ENCODE results near the gene VCAM1. TPM values are rescaled to one million over a fixed set of nuclear protein-coding genes. Genes with fewer than 3 reads are reported as not detected.

The VCAM1 gene
- total RNA-seq, 1 donor from 2014 or later, result 37.0 TPM

- Mint-ChIP-seq H3K4me3 (no peak overlapping the region), H3K36me3 (peaks cover 13% of the 10 kb centered on the region), H3K27me3 (peaks cover 3% of the 10 kb centered on the region), H3K27ac (no peak overlapping the region), H3K9me3 (no peaks in the 10 kb centered on the region), H3K4me1 (ENCODE audit: unreplicated experiment) (peaks cover 10% of the 10 kb centered on the region)
- TF ChIP-seq CTCF (conservative IDR thresholded peaks at IDR 0.05), result no peak
- no peak for DNase-seq (ENCODE audit: extremely low spot score, unreplicated experiment)
Measured at GRCh38 chr1:100724281-100724680, 4.7 kb downstream of the VCAM1 start.

GRCh38 chr1:100730130-100730529 is 10.6 kb downstream of the VCAM1 start:
- Mint-ChIP-seq H3K27me3 (no peaks in the 10 kb centered on the region), H3K4me3 (no peak overlapping the region), H3K36me3 (peaks cover 24% of the 10 kb centered on the region), H3K4me1 (ENCODE audit: unreplicated experiment) (peaks cover 11% of the 10 kb centered on the region), H3K9me3 (no peaks in the 10 kb centered on the region), H3K27ac (no peak overlapping the region)
- no peak for DNase-seq (ENCODE audit: extremely low spot score, unreplicated experiment)
- no peak for TF ChIP-seq CTCF (conservative IDR thresholded peaks at IDR 0.05)

GRCh38 chr1:100731309-100731708 is 11.8 kb downstream of the VCAM1 start:
- Mint-ChIP-seq H3K27me3 (no peaks in the 10 kb centered on the region), H3K4me1 (ENCODE audit: unreplicated experiment) (peaks cover 9% of the 10 kb centered on the region), H3K4me3 (no peak overlapping the region), H3K36me3 (peaks cover 20% of the 10 kb centered on the region), H3K27ac (no peak overlapping the region), H3K9me3 (no peaks in the 10 kb centered on the region)
- no peak for DNase-seq (ENCODE audit: extremely low spot score, unreplicated experiment)
- no peak for TF ChIP-seq CTCF (conservative IDR thresholded peaks at IDR 0.05)

- Mint-ChIP-seq H3K9me3 (no peaks in the 10 kb centered on the region), H3K4me1 (ENCODE audit: unreplicated experiment) (peaks cover 12% of the 10 kb centered on the region), H3K4me3 (no peak overlapping the region), H3K27me3 (no peaks in the 10 kb centered on the region), H3K36me3 (peaks cover 18% of the 10 kb centered on the region), H3K27ac (no peak overlapping the region)
- no peak for DNase-seq (ENCODE audit: extremely low spot score, unreplicated experiment)
- no peak for TF ChIP-seq CTCF (conservative IDR thresholded peaks at IDR 0.05)
Measured at GRCh38 chr1:100731758-100732157, 12.2 kb downstream of the VCAM1 start.

- DNase-seq (ENCODE audit: extremely low spot score, unreplicated experiment), result no peak
- no peak for TF ChIP-seq CTCF (conservative IDR thresholded peaks at IDR 0.05)
- H3K36me3 Mint-ChIP-seq, result peaks cover 12% of the 10 kb centered on the region
- H3K27me3 Mint-ChIP-seq, result no peaks in the 10 kb centered on the region
- peaks cover 17% of the 10 kb centered on the region for H3K4me1 Mint-ChIP-seq (ENCODE audit: unreplicated experiment)
- no peaks in the 10 kb centered on the region for H3K9me3 Mint-ChIP-seq
- H3K27ac Mint-ChIP-seq, result no peak overlapping the region
- H3K4me3 Mint-ChIP-seq, result no peak overlapping the region
Measured at GRCh38 chr1:100734676-100735075, 15.1 kb downstream of the VCAM1 start.

- Mint-ChIP-seq H3K27me3 (no peaks in the 10 kb centered on the region), H3K4me1 (ENCODE audit: unreplicated experiment) (peaks cover 17% of the 10 kb centered on the region), H3K27ac (no peak overlapping the region), H3K9me3 (no peaks in the 10 kb centered on the region), H3K36me3 (peaks cover 10% of the 10 kb centered on the region), H3K4me3 (no peak overlapping the region)
- no peak for TF ChIP-seq CTCF (conservative IDR thresholded peaks at IDR 0.05)
- no peak for DNase-seq (ENCODE audit: extremely low spot score, unreplicated experiment)
Measured at GRCh38 chr1:100735244-100735643, 15.7 kb downstream of the VCAM1 start.

All from type B pancreatic cell (in vitro differentiated cells).